Skeletal muscle tissue (tissue), 4 donors: Measurements from ENCODE around the gene PLA2G12A. TPM values are rescaled to one million over a fixed set of nuclear protein-coding genes. Genes with fewer than 3 reads are reported as not detected.

Experiments
- H3K27ac ChIP-seq: one replicate; pipeline ENCODE4 v1.7.0; 2013; ENCODE audit warnings: mild to moderate bottlenecking, low read depth, low read length, inconsistent platforms
- H3K27me3 ChIP-seq, 3 donors: one replicate each; pipeline ENCODE4 v1.7.0; 2013; ENCODE audit warnings: low read length in 3 of 3; ENCODE audit not compliant: control insufficient read depth in 3 of 3, insufficient read depth in 3 of 3
- H3K36me3 ChIP-seq, 3 donors: one replicate each; pipeline ENCODE4 v1.7.0; 2013; ENCODE audit warnings: low read length in 3 of 3; ENCODE audit not compliant: control insufficient read depth in 3 of 3, insufficient read depth in 3 of 3
- H3K4me1 ChIP-seq, 3 donors: one replicate each; pipeline ENCODE4 v1.7.0; 2013; ENCODE audit warnings: low read length in 3 of 3, mild to moderate bottlenecking in 3 of 3; ENCODE audit not compliant: control insufficient read depth in 3 of 3, insufficient read depth in 3 of 3
- H3K4me3 ChIP-seq, 3 donors: one replicate each; pipeline ENCODE4 v1.7.0; 2013; ENCODE audit warnings: low read length in 3 of 3
- H3K9ac ChIP-seq, 3 donors: one replicate each; pipeline ENCODE4 v1.7.0; 2013; ENCODE audit warnings: low read length in 3 of 3, mild to moderate bottlenecking in 3 of 3, moderate library complexity in 2 of 3, low read depth in 1 of 3
- H3K9me3 ChIP-seq, 3 donors: one replicate each; pipeline ENCODE4 v1.7.0; 2013; ENCODE audit warnings: low read length in 3 of 3; ENCODE audit not compliant: control insufficient read depth in 3 of 3
- total RNA-seq: library from RNA; depleted of rRNA; stranded (reverse); fragments of >200 nt; gene quantifications from one replicate; pipeline ENCODE4 v1.2.3, GENCODE V29; 2014
- donor health status: Osteomylitis.

PLA2G12A gene
- total RNA-seq, 1 donor from 2014 or later = 5.2 TPM

DNA sequence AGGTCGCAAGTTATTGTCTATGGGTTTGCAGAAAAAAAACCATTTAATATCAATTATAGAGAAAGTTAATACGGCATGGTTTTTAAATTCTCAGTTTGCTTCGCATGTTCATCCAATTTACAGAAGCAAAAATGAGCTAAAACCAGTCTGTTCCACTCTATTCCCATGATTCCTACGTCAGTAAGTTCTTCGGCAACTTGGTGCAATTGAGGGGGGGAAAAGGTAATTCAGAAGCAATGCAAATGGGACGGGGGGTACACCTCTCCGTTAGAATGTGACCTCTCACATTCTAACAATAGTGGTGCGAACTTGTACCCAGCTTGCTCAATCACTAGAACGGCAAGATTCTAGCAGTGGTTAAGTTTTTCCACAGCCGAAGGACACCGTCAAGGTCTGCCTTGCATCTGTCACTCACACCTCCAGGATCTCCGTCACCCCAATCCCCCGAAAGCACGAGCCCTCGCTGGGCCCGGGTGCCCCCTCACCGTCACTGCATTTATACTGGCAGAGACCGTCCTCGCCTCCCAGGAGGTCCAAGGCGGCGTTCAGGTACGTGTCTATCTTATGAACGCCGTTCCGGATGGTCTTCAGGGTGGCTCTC lies 653 bp downstream of the PLA2G12A start:
- Histone ChIP-seq H3K4me1 (peaks cover 7 to 17% (median 8%) of the 10 kb centered on the region in 3 donors), H3K36me3 (no peaks in the 10 kb centered on the region), H3K9me3 (no peaks in the 10 kb centered on the region), H3K9ac (peak overlapping the region; percentile 78 to 87 (median 83)), H3K4me3 (peak overlapping the region; percentile 90 to 92 (median 90)), H3K27me3 (no peaks in the 10 kb centered on the region), H3K27ac (peak overlapping the region; percentile 63)

DNA sequence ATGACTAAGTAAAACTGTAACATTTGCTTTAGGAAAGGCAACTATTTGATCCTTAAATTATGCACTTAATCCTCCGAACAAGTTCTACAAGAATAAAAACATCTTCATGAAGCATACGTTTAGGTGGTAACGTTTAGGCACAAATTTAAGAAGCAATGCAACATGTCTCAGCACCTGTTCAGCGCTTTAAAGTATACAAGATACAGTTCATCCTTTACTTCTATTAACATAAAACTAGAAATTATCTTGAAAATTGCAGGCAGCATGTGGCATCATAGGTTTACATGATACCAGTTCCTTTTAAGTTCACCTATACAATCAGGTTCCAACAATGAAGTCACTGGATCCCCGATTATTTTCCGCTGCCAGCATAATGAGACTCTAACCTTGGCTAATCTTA lies 1.5 kb downstream of the PLA2G12A start:
- H3K9me3 ChIP-seq = no peaks in the 10 kb centered on the region
- H3K27me3 ChIP-seq = no peaks in the 10 kb centered on the region
- no peak overlapping the region for H3K9ac ChIP-seq
- no peak overlapping the region for H3K27ac ChIP-seq
- peak overlapping the region in 2 of 3 donors; percentile 14 to 92 for H3K4me3 ChIP-seq
- H3K36me3 ChIP-seq = no peaks in the 10 kb centered on the region
- H3K4me1 ChIP-seq = peaks cover 7 to 17% (median 8%) of the 10 kb centered on the region in 3 donors

DNA sequence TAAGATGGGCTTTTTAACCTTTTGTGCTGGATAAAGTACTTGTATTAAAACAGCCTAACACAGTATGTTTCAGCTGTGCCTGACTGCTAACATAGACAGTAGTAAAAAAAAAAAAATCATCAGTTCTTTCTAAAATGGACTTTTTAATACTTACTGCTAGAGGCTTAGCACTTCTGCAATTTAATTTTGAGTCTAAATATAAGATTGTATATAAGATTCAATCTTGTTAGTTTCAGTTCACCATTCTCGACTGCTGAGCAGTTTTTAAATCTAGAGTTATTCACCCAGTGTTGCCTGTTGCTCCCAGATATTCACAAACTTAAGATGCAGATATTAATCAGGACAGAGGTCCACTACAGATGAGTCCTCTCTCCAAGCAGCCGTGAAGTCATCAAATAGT lies 6.8 kb downstream of the PLA2G12A start:
- Histone ChIP-seq H3K9ac (no peak overlapping the region), H3K27me3 (no peaks in the 10 kb centered on the region), H3K4me3 (no peak overlapping the region), H3K4me1 (peaks cover 0 to 3% (median 0%) of the 10 kb centered on the region in 3 donors), H3K27ac (no peak overlapping the region), H3K9me3 (no peaks in the 10 kb centered on the region), H3K36me3 (no peaks in the 10 kb centered on the region)

DNA sequence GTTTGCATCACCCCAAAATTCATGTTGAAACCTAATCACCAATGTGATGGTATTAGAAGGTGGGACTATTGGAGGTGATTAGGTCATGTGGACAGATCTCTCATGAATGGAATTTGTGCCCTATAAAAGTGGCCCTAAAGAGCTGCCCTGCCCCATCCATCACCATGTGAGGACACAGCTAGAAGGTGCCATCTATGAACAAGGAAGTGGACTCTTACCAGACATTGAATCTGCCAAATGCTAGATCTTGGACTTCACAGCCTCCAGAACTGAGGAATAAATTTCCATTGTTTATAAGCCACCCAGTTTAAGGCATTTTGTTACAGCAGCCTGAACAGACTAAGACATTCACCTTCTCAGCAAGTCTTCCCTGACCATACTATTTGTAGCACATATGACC lies 7.5 kb downstream of the PLA2G12A start:
- H3K27me3 ChIP-seq = no peaks in the 10 kb centered on the region
- no peak overlapping the region for H3K4me3 ChIP-seq
- H3K4me1 ChIP-seq = no peaks in the 10 kb centered on the region
- no peaks in the 10 kb centered on the region for H3K9me3 ChIP-seq
- no peak overlapping the region for H3K27ac ChIP-seq
- no peak overlapping the region for H3K9ac ChIP-seq
- H3K36me3 ChIP-seq = peaks cover 0 to 2% (median 0%) of the 10 kb centered on the region in 3 donors

DNA sequence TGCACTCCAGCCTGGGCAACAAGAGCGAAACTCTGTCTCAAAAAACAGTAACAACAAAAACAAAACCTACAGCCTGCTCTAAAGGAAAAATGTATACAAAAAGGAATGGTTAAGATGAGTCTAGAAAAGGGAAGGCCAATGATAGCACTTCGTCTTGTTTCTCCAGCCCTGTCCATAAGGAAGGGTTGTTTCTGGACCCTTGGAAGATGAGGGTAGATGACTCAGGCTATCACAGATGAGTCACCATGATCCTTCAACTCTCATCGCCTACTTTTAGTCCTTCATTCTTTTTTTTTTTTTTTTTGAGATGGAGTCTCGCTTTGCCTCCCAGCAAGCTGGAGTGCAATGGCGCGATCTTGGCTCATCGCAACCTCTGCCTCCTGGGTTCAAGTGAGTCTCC lies 8.8 kb downstream of the PLA2G12A start:
- H3K36me3 ChIP-seq = peaks cover 3 to 14% (median 8%) of the 10 kb centered on the region in 3 donors
- H3K9me3 ChIP-seq = no peaks in the 10 kb centered on the region
- H3K4me1 ChIP-seq = no peaks in the 10 kb centered on the region
- no peaks in the 10 kb centered on the region for H3K27me3 ChIP-seq
- no peak overlapping the region for H3K4me3 ChIP-seq
- no peak overlapping the region for H3K27ac ChIP-seq
- no peak overlapping the region for H3K9ac ChIP-seq

DNA sequence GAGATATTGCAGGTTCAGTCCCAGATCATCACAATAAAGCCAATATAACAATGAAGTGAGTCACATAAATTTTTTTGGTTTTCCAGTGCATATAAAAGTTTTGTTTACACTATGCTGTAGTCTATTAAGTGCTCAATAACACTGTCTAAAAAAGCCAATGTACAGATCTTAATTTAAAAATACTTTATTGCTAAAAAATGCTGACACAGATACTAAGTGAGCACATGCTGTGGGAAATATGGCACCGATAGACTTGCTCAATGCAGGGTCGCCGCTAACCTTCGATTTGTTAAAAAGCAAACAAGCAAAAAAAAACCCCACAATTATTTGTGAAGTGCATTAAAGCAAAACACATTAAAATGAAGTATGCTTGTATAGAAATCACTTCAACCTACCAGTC lies 10.3 kb downstream of the PLA2G12A start:
- no peak overlapping the region for H3K27ac ChIP-seq
- no peaks in the 10 kb centered on the region for H3K27me3 ChIP-seq
- H3K4me3 ChIP-seq = no peak overlapping the region
- H3K36me3 ChIP-seq = peaks cover 3 to 14% (median 8%) of the 10 kb centered on the region in 3 donors
- H3K9ac ChIP-seq = no peak overlapping the region
- H3K4me1 ChIP-seq = no peaks in the 10 kb centered on the region
- H3K9me3 ChIP-seq = no peaks in the 10 kb centered on the region

DNA sequence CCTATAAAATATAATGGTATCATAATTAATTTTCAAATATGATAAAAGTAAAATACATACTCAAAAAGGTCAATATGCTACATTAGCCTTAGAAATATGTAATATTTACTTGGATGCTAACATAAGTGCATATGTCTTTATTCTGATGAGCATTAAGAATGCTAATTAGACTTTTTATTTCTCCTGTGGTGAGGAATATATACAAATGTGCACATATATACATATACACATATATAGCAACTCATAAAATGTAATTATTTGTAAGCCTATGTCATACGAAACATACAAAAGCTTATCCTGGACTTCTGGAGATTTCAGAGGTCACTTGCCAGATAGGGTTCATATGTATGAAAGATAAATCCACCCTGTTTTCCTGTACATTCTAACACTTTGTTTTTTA lies 11.1 kb downstream of the PLA2G12A start:
- Histone ChIP-seq H3K9ac (no peak overlapping the region), H3K36me3 (peaks cover 3 to 17% (median 14%) of the 10 kb centered on the region in 3 donors), H3K27me3 (no peaks in the 10 kb centered on the region), H3K4me1 (no peaks in the 10 kb centered on the region), H3K27ac (no peak overlapping the region), H3K4me3 (no peak overlapping the region), H3K9me3 (no peaks in the 10 kb centered on the region)

DNA sequence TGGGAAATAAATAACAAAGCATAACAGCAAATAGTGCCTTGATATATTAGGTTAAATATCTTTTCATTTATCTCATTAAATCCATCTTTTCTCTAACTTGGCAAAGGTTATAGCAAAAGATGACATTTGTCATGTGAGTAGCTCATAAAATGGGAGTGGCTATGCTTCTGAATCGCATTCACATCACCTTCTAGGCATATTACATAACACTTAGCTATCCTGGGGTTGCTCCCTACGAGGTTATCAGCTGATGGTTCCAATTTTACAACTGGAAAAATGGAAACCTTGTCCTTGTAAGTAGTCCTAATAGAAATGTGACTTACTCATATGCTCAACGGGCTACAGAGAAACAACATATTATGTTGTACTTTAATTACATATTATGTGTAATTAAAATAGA lies 16.4 kb downstream of the PLA2G12A start:
- no peaks in the 10 kb centered on the region for H3K4me1 ChIP-seq
- no peak overlapping the region for H3K27ac ChIP-seq
- no peaks in the 10 kb centered on the region for H3K27me3 ChIP-seq
- no peak overlapping the region for H3K4me3 ChIP-seq
- H3K9ac ChIP-seq = no peak overlapping the region
- H3K36me3 ChIP-seq = peaks cover 6 to 24% (median 22%) of the 10 kb centered on the region in 3 donors
- H3K9me3 ChIP-seq = no peaks in the 10 kb centered on the region

DNA sequence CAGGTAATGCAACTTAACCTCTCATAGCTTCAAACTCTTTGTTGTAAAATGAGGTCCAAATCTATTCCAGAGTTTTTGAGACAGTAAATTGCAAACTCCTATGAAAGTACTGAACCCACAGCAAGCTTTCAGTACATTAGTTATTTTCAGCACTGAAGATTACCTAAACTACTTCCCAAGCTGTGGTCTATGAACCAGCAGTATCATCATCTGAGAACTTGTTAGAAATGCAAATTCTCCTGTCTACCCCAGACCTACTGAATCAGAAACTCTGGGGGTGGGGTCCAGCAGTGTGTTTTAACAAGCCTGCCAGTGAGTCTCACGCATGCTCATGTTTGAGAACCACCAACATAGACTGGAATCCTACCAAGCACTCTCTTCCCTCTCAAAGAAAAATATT lies 20.9 kb downstream of the PLA2G12A start:
- H3K36me3 ChIP-seq = peaks cover 3 to 17% (median 10%) of the 10 kb centered on the region in 3 donors
- H3K9ac ChIP-seq = no peak overlapping the region
- H3K27me3 ChIP-seq = no peaks in the 10 kb centered on the region
- H3K4me1 ChIP-seq = no peaks in the 10 kb centered on the region
- H3K27ac ChIP-seq = no peak overlapping the region
- no peaks in the 10 kb centered on the region for H3K9me3 ChIP-seq
- H3K4me3 ChIP-seq = no peak overlapping the region

DNA sequence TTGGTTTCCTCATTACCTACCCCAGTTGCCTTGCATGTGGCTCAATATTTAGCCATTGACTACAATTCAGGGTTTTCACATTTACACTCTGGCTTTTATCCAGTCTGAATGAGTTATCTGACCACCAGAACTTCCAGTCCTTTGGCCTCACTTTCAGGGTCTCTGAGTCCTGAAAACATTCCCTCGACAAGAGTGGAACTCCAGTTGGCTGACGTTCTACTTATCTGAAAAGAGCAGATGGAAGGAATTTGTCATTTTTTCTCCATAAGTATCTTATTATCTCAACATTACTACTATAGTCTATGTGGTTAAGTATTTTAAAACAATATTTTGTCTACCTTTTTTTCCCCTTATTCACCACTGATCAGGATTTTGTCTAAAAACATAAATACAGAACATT lies 21.4 kb downstream of the PLA2G12A start:
- Histone ChIP-seq H3K9ac (no peak overlapping the region), H3K36me3 (peaks cover 3 to 12% (median 8%) of the 10 kb centered on the region in 3 donors), H3K27me3 (no peaks in the 10 kb centered on the region), H3K4me3 (no peak overlapping the region), H3K27ac (no peak overlapping the region), H3K4me1 (peaks cover 3 to 4% (median 4%) of the 10 kb centered on the region in 3 donors), H3K9me3 (no peaks in the 10 kb centered on the region)
